ENCODE data around the gene JMJD4. TPM values are rescaled to one million over a fixed set of nuclear protein-coding genes. Genes with fewer than 3 reads are reported as not detected.

Gene JMJD4
- total RNA-seq, 4 donors from 2014 or later, result 22.7 to 33.9 (median 25.1) TPM

DNA sequence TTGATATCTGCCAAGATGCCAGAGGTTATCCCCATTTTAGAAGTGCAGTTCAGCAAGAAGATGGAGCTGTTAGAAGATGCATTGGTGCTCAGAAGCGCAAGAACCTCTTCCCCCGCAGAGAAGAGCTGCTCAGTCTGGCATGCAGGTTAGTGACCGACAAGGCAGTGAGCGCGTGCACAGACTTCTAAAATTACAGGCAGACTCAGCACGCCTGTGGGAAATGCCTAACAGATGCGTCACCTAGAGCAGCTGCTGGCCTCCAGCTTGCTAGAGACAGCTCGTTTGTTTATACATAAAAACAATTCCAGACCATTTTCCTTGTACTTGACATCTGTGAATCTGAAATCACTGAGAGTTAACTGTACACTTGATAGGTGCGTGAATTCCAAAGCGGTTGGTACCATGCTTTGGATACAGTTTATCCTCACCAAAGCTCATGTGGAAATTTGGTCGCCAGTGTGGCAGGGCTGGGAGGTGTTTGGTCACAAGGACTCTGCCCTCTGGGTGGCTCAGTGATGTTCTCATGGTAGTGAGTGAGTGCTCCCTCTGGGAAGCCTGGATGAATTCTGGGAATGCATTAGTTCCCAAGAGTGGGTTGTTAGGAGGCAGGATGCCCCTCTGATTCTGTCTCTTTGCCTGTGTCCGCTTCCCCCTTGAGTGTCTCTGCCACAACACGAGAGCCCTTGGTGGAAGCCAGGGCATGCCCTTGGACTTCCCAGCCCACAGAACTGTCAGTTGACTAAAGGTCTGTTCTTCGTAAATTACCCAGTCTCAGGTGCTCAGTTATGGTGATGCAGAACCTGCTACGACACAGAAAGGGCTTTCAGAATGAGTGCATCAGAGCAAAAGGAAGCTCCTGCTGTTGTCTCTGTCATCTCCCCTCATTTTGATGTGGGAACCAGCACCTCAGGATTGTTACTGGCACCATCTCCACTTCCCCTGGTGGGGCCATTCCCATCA is 24.5 kb upstream of the JMJD4 start:
- no peak for DNase-seq (ENCODE audit: low spot score)
- TF ChIP-seq, protein P1, sequence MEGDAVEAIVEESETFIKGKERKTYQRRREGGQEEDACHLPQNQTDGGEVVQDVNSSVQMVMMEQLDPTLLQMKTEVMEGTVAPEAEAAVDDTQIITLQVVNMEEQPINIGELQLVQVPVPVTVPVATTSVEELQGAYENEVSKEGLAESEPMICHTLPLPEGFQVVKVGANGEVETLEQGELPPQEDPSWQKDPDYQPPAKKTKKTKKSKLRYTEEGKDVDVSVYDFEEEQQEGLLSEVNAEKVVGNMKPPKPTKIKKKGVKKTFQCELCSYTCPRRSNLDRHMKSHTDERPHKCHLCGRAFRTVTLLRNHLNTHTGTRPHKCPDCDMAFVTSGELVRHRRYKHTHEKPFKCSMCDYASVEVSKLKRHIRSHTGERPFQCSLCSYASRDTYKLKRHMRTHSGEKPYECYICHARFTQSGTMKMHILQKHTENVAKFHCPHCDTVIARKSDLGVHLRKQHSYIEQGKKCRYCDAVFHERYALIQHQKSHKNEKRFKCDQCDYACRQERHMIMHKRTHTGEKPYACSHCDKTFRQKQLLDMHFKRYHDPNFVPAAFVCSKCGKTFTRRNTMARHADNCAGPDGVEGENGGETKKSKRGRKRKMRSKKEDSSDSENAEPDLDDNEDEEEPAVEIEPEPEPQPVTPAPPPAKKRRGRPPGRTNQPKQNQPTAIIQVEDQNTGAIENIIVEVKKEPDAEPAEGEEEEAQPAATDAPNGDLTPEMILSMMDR (IDR thresholded peaks at IDR 0.05), result no peak
- ATAC-seq (ENCODE audit: low FRiP score), result peak; percentile 88

DNA sequence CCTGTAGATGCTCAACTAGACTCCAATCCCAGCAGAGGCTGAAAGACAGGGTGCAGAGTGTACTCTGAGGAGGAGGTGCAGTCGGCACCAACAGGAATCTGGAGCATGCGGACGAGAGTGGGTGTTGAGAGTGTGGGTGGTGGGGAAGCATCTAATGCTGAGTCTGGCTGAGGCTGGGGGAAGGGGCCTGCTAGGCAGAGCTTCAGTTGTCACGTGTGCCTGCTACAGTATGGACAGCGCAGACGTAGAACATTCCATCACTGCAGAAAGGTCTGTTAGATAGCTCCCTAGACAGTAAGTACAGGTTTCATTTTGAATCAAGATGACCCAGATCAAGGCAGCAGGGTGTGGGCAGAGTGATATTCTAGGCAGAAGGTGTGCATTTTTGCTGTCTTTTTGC is 23.3 kb upstream of the JMJD4 start:
- no peak for DNase-seq (ENCODE audit: low spot score)
- ATAC-seq (ENCODE audit: low FRiP score), result no peak
- TF ChIP-seq, protein P1 (IDR thresholded peaks at IDR 0.05), result no peak

DNA sequence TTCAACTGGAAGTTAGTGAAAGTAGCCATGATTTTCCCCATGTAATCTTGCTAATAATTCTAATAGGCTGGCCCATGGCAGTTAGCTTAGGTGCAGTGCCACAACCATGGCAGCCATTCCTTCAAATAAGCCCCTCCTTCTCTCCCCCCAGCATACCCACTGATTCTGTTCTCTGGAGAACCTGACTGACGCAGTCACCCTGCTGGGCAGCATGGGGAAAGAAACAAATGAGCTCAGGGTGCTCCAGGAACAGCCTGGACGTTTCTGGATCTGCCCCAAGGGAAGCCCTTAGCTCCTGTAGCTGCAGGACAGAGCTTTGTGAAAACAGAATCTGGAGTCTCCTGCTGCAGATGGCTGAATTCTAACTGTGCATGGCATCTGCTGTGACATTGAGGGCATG is 22.7 kb upstream of the JMJD4 start:
- no peak for DNase-seq (ENCODE audit: low spot score)
- TF ChIP-seq, protein P1 (IDR thresholded peaks at IDR 0.05), result no peak

DNA sequence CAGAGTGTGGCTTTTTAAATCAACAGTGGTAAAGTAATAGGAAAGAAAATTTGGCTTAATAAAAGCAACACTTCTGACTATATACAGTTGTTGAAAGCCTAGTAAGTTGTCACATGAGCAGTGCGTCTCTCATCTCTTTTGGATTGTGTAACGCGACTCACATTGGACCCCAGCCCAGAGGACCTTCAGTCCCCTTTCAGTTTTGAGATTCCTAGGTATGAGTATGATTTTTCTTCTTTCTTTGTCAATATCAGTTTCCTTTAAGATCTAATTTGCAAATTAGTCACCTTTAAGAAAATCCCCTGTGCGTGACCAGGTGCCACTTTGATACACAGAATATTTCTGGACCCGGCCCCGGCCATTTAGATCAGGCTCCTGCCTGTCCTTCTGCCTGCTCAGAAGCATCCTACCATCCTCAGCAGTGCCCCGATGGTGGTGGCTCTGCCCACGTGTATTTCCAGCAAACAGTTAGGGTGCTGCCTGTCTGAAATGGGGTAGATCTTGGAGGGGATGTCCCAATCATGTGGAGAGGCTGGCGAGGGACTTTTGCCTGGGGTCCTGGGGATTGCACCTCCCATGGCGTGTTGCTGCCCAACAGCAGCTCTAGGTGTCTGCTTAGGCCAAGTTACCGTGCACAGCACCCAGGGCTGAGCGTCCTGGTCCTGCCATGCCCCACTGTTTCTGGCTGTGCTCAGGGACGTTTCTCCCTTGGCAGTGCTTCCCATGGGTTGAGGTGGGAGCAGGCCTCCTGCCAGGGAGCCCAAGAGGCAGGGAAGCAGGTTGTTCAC is 21.3 kb upstream of the JMJD4 start:
- DNase-seq (ENCODE audit: low spot score) (no peak), ATAC-seq (ENCODE audit: low FRiP score) (no peak)
- TF ChIP-seq, protein P1 (IDR thresholded peaks at IDR 0.05), result no peak

More for the DNA sequence above, 22.7 kb upstream of the JMJD4 start:
- ATAC-seq (ENCODE audit: low FRiP score), result no peak

DNA sequence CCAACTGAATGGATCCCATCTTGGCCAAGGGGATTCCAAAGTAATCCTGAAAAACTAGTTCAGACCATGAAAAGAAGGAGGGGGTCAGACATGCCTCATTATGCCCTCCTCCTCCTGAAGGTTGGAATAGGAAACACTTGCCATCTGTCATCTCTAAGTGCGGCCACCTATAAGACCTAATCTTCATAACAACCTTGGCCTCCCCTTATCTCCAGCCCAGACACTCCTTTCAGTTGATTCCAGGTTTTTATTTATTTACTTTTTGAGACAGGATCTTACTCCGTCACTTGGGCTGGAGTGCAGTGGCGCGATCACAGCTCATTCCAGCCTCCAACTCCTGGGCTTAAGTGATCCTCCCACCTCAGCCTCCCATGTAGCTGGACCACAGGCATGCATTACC is 19.9 kb upstream of the JMJD4 start:
- DNase-seq (ENCODE audit: low spot score) (no peak), ATAC-seq (ENCODE audit: low FRiP score) (no peak)
- TF ChIP-seq, protein P1 (IDR thresholded peaks at IDR 0.05), result no peak

DNA sequence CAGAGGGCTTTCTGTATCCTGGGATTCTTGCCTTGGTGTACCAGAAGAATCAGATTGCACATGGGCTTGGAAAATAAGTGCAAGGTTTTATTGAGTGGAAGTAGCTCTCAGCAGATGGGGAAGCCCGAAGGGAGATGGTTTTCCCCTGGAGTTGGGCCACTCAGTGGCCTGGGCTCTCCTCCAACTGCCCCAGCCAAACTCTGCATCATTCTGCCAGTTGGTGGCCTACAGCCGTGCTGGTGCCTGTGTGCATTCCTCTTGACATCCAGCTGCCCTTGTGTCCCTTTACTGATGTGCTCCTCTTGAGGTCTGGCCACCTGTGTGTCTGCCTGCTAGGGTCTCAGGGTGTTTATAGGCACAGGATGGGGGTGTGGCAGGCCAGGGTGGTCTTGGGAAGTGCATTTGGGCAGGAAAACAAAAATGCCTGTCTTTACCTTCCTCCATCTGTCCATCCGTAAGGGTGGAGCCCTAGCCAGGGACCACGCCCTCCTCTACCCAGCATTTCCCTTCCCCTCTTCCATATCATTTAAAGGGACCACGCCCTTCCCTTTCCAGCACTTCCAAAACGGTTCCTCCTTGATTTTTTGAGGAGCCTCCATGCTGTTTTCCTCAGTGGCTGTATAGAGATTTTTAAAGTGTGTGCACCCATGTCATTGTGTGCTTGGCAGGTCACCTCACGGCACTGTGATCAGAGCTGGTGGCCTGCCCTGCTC is 19.1 kb upstream of the JMJD4 start:
- DNase-seq (ENCODE audit: low spot score), result no peak
- no peak for ATAC-seq (ENCODE audit: low FRiP score)
- TF ChIP-seq, protein P1 (IDR thresholded peaks at IDR 0.05), result no peak

All from omental fat pad (tissue), 4 donors.